ENCODE data around the gene PHLDA3.

PHLDA3 gene

GRCh38 chr1:201488830-201489589 lies 20.0 kb upstream of the PHLDA3 start:
- Histone ChIP-seq H3K9me3 (no peaks in the 10 kb centered on the region), H3K4me1 (ENCODE audit: control insufficient read depth in 1 of 2, insufficient read depth in 1 of 2, low read depth in 1 of 2, low read length in 1 of 2) (peaks cover 19 to 26% of the 10 kb centered on the region in 2 experiments), H3K4me3 (ENCODE audit: low read depth in 1 of 2, low read length in 1 of 2) (no peak overlapping the region), H3K27me3 (no peaks in the 10 kb centered on the region), H3K36me3 (peaks cover 58% of the 10 kb centered on the region), H3K27ac (peak overlapping the region; percentile 54)
- TF ChIP-seq, protein P1, sequence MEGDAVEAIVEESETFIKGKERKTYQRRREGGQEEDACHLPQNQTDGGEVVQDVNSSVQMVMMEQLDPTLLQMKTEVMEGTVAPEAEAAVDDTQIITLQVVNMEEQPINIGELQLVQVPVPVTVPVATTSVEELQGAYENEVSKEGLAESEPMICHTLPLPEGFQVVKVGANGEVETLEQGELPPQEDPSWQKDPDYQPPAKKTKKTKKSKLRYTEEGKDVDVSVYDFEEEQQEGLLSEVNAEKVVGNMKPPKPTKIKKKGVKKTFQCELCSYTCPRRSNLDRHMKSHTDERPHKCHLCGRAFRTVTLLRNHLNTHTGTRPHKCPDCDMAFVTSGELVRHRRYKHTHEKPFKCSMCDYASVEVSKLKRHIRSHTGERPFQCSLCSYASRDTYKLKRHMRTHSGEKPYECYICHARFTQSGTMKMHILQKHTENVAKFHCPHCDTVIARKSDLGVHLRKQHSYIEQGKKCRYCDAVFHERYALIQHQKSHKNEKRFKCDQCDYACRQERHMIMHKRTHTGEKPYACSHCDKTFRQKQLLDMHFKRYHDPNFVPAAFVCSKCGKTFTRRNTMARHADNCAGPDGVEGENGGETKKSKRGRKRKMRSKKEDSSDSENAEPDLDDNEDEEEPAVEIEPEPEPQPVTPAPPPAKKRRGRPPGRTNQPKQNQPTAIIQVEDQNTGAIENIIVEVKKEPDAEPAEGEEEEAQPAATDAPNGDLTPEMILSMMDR (IDR thresholded peaks at IDR 0.05) = no peak

DNA sequence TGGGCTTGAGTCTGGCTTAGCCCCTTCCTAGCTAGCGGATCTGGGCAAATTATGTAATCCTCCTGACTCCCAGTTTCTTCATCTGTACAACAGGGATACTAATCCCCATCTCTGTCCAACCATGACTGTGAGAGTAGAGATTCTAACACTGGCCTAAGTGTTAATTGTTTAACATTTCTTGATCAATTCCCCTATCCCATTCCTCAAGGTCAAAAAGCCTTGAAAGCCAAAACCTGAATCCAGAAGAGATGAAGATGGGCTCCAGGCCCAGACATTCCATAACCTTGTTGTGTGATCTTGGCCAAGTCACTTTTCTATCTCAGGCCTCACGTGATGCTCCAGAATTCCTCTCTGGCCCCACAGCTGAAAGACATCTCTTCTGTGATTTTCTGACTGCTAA lies 18.8 kb upstream of the PHLDA3 start:
- TF ChIP-seq, protein P1 (IDR thresholded peaks at IDR 0.05) = no peak
- Histone ChIP-seq H3K4me3 (ENCODE audit: low read depth in 1 of 2, low read length in 1 of 2) (no peak overlapping the region), H3K27me3 (no peaks in the 10 kb centered on the region), H3K27ac (no peak overlapping the region), H3K36me3 (peaks cover 60% of the 10 kb centered on the region), H3K9me3 (no peaks in the 10 kb centered on the region), H3K4me1 (ENCODE audit: control insufficient read depth in 1 of 2, insufficient read depth in 1 of 2, low read depth in 1 of 2, low read length in 1 of 2) (peaks cover 19 to 26% of the 10 kb centered on the region in 2 experiments)

GRCh38 chr1:201486187-201486586 lies 17.2 kb upstream of the PHLDA3 start:
- TF ChIP-seq, protein P1 (IDR thresholded peaks at IDR 0.05) = no peak
- Histone ChIP-seq H3K27me3 (peaks cover 11% of the 10 kb centered on the region), H3K27ac (no peak overlapping the region), H3K9me3 (no peaks in the 10 kb centered on the region), H3K4me3 (ENCODE audit: low read depth in 1 of 2, low read length in 1 of 2) (no peak overlapping the region), H3K36me3 (peaks cover 58% of the 10 kb centered on the region), H3K4me1 (ENCODE audit: control insufficient read depth in 1 of 2, insufficient read depth in 1 of 2, low read depth in 1 of 2, low read length in 1 of 2) (peaks cover 29 to 33% of the 10 kb centered on the region in 2 experiments)

- Histone ChIP-seq H3K4me3 (ENCODE audit: low read depth in 1 of 2, low read length in 1 of 2) (no peak overlapping the region), H3K36me3 (peaks cover 58% of the 10 kb centered on the region), H3K27ac (no peak overlapping the region), H3K9me3 (no peaks in the 10 kb centered on the region), H3K4me1 (ENCODE audit: control insufficient read depth in 1 of 2, insufficient read depth in 1 of 2, low read depth in 1 of 2, low read length in 1 of 2) (peaks cover 28 to 33% of the 10 kb centered on the region in 2 experiments), H3K27me3 (peaks cover 18% of the 10 kb centered on the region)
- TF ChIP-seq, protein P1 (IDR thresholded peaks at IDR 0.05) = no peak
Measured at GRCh38 chr1:201485184-201485774, 16.3 kb upstream of the PHLDA3 start.

- Histone ChIP-seq H3K4me3 (ENCODE audit: low read depth in 1 of 2, low read length in 1 of 2) (no peak overlapping the region), H3K36me3 (peaks cover 50% of the 10 kb centered on the region), H3K4me1 (ENCODE audit: control insufficient read depth in 1 of 2, insufficient read depth in 1 of 2, low read depth in 1 of 2, low read length in 1 of 2) (peaks cover 21 to 23% of the 10 kb centered on the region in 2 experiments), H3K9me3 (no peaks in the 10 kb centered on the region), H3K27me3 (peaks cover 18% of the 10 kb centered on the region), H3K27ac (no peak overlapping the region)
- TF ChIP-seq, protein P1 (IDR thresholded peaks at IDR 0.05) = no peak
Measured at GRCh38 chr1:201483373-201483949, 14.5 kb upstream of the PHLDA3 start.

Data from neutrophil (primary cell).